ENCODE data around the gene KIF25.

DNA sequence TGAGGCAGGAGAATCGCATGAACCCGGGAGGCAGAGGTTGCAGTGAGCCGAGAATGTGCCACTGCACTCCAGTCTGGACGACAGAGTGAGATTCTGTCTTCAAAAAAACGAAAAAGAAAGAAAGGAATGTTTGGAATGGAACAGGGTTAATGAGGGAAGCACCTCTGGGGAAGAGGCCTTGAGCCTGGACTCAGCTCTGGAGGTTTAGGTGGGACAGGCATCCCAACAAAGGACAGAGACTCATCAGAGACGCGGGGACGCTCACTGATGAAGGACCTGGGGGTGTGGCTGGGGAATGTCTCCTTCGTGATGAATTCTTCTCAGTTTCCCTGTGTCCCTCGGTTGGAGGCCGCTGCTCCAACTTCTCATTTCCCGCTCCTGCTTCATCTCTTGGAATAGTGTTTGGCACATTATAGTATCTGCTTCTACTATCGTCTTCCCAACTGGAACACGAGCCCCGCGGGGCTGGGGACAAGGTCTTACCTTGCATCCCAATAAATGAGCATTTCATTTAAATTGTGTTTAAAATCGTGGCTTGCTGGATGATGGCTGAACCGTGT lies 27.6 kb downstream of the KIF25 start:
- TF ChIP-seq POLR2A (IDR thresholded peaks at IDR 0.05) (no peak), EP300 (IDR thresholded peaks at IDR 0.05) (no peak)
- TF ChIP-seq, protein P1, sequence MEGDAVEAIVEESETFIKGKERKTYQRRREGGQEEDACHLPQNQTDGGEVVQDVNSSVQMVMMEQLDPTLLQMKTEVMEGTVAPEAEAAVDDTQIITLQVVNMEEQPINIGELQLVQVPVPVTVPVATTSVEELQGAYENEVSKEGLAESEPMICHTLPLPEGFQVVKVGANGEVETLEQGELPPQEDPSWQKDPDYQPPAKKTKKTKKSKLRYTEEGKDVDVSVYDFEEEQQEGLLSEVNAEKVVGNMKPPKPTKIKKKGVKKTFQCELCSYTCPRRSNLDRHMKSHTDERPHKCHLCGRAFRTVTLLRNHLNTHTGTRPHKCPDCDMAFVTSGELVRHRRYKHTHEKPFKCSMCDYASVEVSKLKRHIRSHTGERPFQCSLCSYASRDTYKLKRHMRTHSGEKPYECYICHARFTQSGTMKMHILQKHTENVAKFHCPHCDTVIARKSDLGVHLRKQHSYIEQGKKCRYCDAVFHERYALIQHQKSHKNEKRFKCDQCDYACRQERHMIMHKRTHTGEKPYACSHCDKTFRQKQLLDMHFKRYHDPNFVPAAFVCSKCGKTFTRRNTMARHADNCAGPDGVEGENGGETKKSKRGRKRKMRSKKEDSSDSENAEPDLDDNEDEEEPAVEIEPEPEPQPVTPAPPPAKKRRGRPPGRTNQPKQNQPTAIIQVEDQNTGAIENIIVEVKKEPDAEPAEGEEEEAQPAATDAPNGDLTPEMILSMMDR (IDR thresholded peaks at IDR 0.05), result no peak

All from ovary (tissue), 3 donors.